Vagina (tissue), 2 donors: ENCODE measurements around the gene DAB2.

Experiments used
- POLR2A ChIP-seq, 2 donors: fragments of 450-650 bp; IDR thresholded peaks; one replicate each; pipeline ENCODE4 v1.6.1; 2017; ENCODE audit warnings: antibody characterized with exemption in 2 of 2, mild to moderate bottlenecking in 2 of 2, moderate library complexity in 2 of 2
- POLR2AphosphoS5 ChIP-seq, 2 donors: sonication (generic); formaldehyde crosslinking; IDR thresholded peaks; one replicate each; pipeline ENCODE4 v1.9.0; 2017; ENCODE audit warnings: antibody characterized with exemption in 2 of 2, mild to moderate bottlenecking in 2 of 2, low read depth in 1 of 2; ENCODE audit not compliant: insufficient read depth in 1 of 2
- TF ChIP-seq, protein P1 (sequence below), 3 experiments: fragments of 450-650 bp in 2 of 3; fragments of 200-600 bp in 1 of 3; sonication (generic) in 1 of 3; IDR thresholded peaks; one replicate each; pipeline ENCODE4 v1.5.1; 2017 to 2019; ENCODE audit warnings: antibody characterized with exemption in 3 of 3, mild to moderate bottlenecking in 2 of 3, moderate library complexity in 2 of 3

DNA sequence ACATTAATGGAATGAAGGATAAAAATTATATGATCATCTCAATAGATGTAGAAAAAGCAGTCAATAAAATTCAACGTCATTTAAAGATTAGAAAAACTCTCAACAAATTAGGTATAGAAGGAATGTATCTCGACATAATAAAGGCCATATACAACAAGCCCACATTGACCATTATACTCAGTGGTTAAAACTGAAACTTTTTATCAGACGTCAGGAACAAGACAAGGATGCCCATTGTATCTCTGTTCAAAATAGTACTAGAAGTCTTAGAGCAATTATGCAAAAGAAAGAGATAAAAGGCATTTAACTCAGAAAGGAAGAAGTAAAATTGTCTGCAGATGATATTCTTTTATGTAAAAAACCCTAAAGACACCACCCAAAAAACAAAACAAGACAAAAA is 101.2 kb downstream of the DAB2 start:
- TF ChIP-seq, protein P1, sequence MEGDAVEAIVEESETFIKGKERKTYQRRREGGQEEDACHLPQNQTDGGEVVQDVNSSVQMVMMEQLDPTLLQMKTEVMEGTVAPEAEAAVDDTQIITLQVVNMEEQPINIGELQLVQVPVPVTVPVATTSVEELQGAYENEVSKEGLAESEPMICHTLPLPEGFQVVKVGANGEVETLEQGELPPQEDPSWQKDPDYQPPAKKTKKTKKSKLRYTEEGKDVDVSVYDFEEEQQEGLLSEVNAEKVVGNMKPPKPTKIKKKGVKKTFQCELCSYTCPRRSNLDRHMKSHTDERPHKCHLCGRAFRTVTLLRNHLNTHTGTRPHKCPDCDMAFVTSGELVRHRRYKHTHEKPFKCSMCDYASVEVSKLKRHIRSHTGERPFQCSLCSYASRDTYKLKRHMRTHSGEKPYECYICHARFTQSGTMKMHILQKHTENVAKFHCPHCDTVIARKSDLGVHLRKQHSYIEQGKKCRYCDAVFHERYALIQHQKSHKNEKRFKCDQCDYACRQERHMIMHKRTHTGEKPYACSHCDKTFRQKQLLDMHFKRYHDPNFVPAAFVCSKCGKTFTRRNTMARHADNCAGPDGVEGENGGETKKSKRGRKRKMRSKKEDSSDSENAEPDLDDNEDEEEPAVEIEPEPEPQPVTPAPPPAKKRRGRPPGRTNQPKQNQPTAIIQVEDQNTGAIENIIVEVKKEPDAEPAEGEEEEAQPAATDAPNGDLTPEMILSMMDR (IDR thresholded peaks at IDR 0.05) = no peak
- TF ChIP-seq POLR2A (IDR thresholded peaks at IDR 0.05) (no peak), POLR2AphosphoS5 (IDR thresholded peaks at IDR 0.05; ENCODE audit: insufficient read depth in 1 of 2, low read depth in 1 of 2) (no peak)
